ENCODE data around the gene APOBEC3B. TPM values are rescaled to one million over a fixed set of nuclear protein-coding genes. Genes with fewer than 3 reads are reported as not detected.

The APOBEC3B gene
- total RNA-seq, 4 donors from 2014 or later = 7.8 to 15.3 (median 10.9) TPM; not detected in 1

- Histone ChIP-seq H3K27ac (no peak overlapping the region), H3K36me3 (no peaks in the 10 kb centered on the region), H3K4me1 (peaks cover 0 to 28% (median 10%) of the 10 kb centered on the region in 4 donors), H3K27me3 (no peaks in the 10 kb centered on the region), H3K9me3 (no peaks in the 10 kb centered on the region), H3K4me3 (no peak overlapping the region)
- WGBS, 2 donors (ENCODE audit: low coverage in 1 of 2) = 50 to 56% methylated on average over 2 to 5 of the region's 5 CpGs
- in situ Hi-C loops (cut with MboI; ENCODE audit: low pct_ligation_motif_present in 1 of 4, low pct_unique_long_range_greater_than_20kb in 1 of 4, low sequenced_read_pairs in 3 of 4) (no loop called here), intact Hi-C loops (cut with DNase I; ENCODE audit: low total_unique reads) (no loop called here)
- DNase-seq = no peak
- TF ChIP-seq CTCF (IDR thresholded peaks at IDR 0.05) (no peak), POLR2AphosphoS5 (IDR thresholded peaks at IDR 0.05) (no peak), EP300 (IDR thresholded peaks at IDR 0.05; ENCODE audit: low read depth) (no peak), POLR2A (IDR thresholded peaks at IDR 0.05) (no peak)
These were observed 15.8 kb upstream of the APOBEC3B start for GRCh38 chr22:38966380-38966702.

GRCh38 chr22:38966942-38967341, 15.2 kb upstream of the APOBEC3B start:
- H3K36me3 ChIP-seq = no peaks in the 10 kb centered on the region
- peaks cover 0 to 28% (median 10%) of the 10 kb centered on the region in 4 donors for H3K4me1 ChIP-seq
- DNase-seq = no peak
- TF ChIP-seq POLR2AphosphoS5 (IDR thresholded peaks at IDR 0.05) (no peak), EP300 (IDR thresholded peaks at IDR 0.05; ENCODE audit: low read depth) (no peak), POLR2A (IDR thresholded peaks at IDR 0.05) (no peak), CTCF (IDR thresholded peaks at IDR 0.05) (no peak)
- no peak overlapping the region for H3K27ac ChIP-seq
- H3K4me3 ChIP-seq = no peak overlapping the region
- H3K9me3 ChIP-seq = no peaks in the 10 kb centered on the region
- H3K27me3 ChIP-seq = no peaks in the 10 kb centered on the region
- intact Hi-C loops (cut with DNase I; ENCODE audit: low total_unique reads) = no loop called here
- WGBS, 2 donors (ENCODE audit: low coverage in 1 of 2) = 20 to 74% methylated on average over 1 to 6 of the region's 7 CpGs
- in situ Hi-C loops (cut with MboI; ENCODE audit: low pct_ligation_motif_present in 1 of 4, low pct_unique_long_range_greater_than_20kb in 1 of 4, low sequenced_read_pairs in 3 of 4) = no loop called here

- in situ Hi-C loops (cut with MboI; ENCODE audit: low pct_ligation_motif_present in 1 of 4, low pct_unique_long_range_greater_than_20kb in 1 of 4, low sequenced_read_pairs in 3 of 4) (no loop called here), intact Hi-C loops (cut with DNase I; ENCODE audit: low total_unique reads) (no loop called here)
- no peak overlapping the region for H3K4me3 ChIP-seq
- WGBS, 2 donors (ENCODE audit: low coverage in 1 of 2) = 79% methylated on average over 15 of the region's 15 CpGs; no CpG with 5 or more reads in 1 of the 2 donors
- no peaks in the 10 kb centered on the region for H3K9me3 ChIP-seq
- H3K27ac ChIP-seq = no peak overlapping the region
- peak; percentile 59 for DNase-seq
- H3K27me3 ChIP-seq = no peaks in the 10 kb centered on the region
- no peaks in the 10 kb centered on the region for H3K36me3 ChIP-seq
- no peak for TF ChIP-seq POLR2AphosphoS5 (IDR thresholded peaks at IDR 0.05)
- no peak for TF ChIP-seq POLR2A (IDR thresholded peaks at IDR 0.05)
- TF ChIP-seq EP300 (IDR thresholded peaks at IDR 0.05; ENCODE audit: low read depth) = no peak
- H3K4me1 ChIP-seq = peaks cover 0 to 28% (median 10%) of the 10 kb centered on the region in 4 donors
These were observed 14.4 kb upstream of the APOBEC3B start for GRCh38 chr22:38967451-38968450.

GRCh38 chr22:38968801-38969200, 13.3 kb upstream of the APOBEC3B start:
- DNase-seq = no peak
- H3K9me3 ChIP-seq = no peaks in the 10 kb centered on the region

More at GRCh38 chr22:38968801-38969200, 13.3 kb upstream of the APOBEC3B start:
- in situ Hi-C loops (cut with MboI; ENCODE audit: low pct_ligation_motif_present in 1 of 4, low pct_unique_long_range_greater_than_20kb in 1 of 4, low sequenced_read_pairs in 3 of 4) = no loop called here
- Histone ChIP-seq H3K4me1 (peaks cover 0 to 23% (median 7%) of the 10 kb centered on the region in 4 donors), H3K27me3 (no peaks in the 10 kb centered on the region), H3K4me3 (no peak overlapping the region), H3K27ac (no peak overlapping the region), H3K36me3 (no peaks in the 10 kb centered on the region)
- intact Hi-C loops (cut with DNase I; ENCODE audit: low total_unique reads) = no loop called here
- TF ChIP-seq POLR2A (IDR thresholded peaks at IDR 0.05) (no peak), CTCF (IDR thresholded peaks at IDR 0.05) (no peak), EP300 (IDR thresholded peaks at IDR 0.05; ENCODE audit: low read depth) (no peak), POLR2AphosphoS5 (IDR thresholded peaks at IDR 0.05) (no peak)
- 50 to 86% methylated on average over 1 to 11 of the region's 11 CpGs for WGBS, 2 donors (ENCODE audit: low coverage in 1 of 2)
